Mammary epithelial cell (primary cell): ENCODE results near the gene IFT25.
"Not testable (repeated sequence)": the region's sequence is repeated elsewhere in the genome, so short reads cannot be mapped to it uniquely, and the experiment has no call there.

Experiments used
- CTCF ChIP-seq, 2 donors: IDR thresholded peaks in 1 of 2; conservative IDR thresholded peaks in 1 of 2; 2 replicates each; pipeline ENCODE4 v1.5.1; 2011 to 2012; ENCODE audit warnings: inconsistent platforms in 2 of 2, low read length in 2 of 2, mild to moderate bottlenecking in 2 of 2, control low read depth in 1 of 2, low read depth in 1 of 2; ENCODE audit not compliant: insufficient read depth in 1 of 2; ENCODE audit errors: extremely low read depth in 1 of 2
- EZH2 ChIP-seq: IDR thresholded peaks from 2 replicates; pipeline ENCODE4 v1.6.1; 2012; ENCODE audit warnings: low read length, inconsistent platforms, borderline replicate concordance

- not testable (repeated sequence) for TF ChIP-seq EZH2; CTCF (conservative IDR thresholded peaks at IDR 0.05 in 1 of 2, IDR thresholded peaks at IDR 0.05 in 1 of 2; ENCODE audit: extremely low read depth in 1 of 2, insufficient read depth in 1 of 2, low read depth in 1 of 2, low read length in 2 of 2)
These were observed 61.9 kb downstream of the IFT25 start for GRCh38 chr1:53883600-53883999.
